OCI-LY3 (cell line): ENCODE data around the gene TCERG1L.
"Not testable (repeated sequence)": the region's sequence is repeated elsewhere in the genome, so short reads cannot be mapped to it uniquely, and the experiment has no call there.

Experiments used
- H2AFZ ChIP-seq: fragments of 200-600, 300-600 bp; shearing (Covaris generic); 2 replicates; pipeline ENCODE4 v1.6.0; 2014; ENCODE audit warnings: antibody characterized with exemption, low read depth, low read length
- H3K27ac ChIP-seq: fragments of 200-600, 300-600 bp; sonication (generic); 2 replicates; pipeline ENCODE4 v1.5.1; 2014; ENCODE audit warnings: mild to moderate bottlenecking, low read length, moderate library complexity, mixed read lengths
- H3K27me3 ChIP-seq: fragments of 200-600, 300-600 bp; sonication (generic); 2 replicates; pipeline ENCODE4 v1.6.1; 2014; ENCODE audit warnings: low read depth, low read length, mixed read lengths
- H3K36me3 ChIP-seq: fragments of 200-600, 300-600 bp; sonication (generic); replicated peaks from 2 replicates; pipeline ENCODE3; 2014; ENCODE audit warnings: low read depth, low read length, mixed read lengths
- H3K4me1 ChIP-seq: fragments of 300-600, 200-600 bp; sonication (generic); 2 replicates; pipeline ENCODE4 v1.6.1; 2014; ENCODE audit warnings: low read length, mixed read lengths
- H3K4me2 ChIP-seq: fragments of 200-600, 300-600 bp; sonication (generic); 2 replicates; pipeline ENCODE4 v1.6.1; 2014; ENCODE audit warnings: low read length, mixed read lengths
- H3K4me3 ChIP-seq: fragments of 300-600, 200-600 bp; sonication (generic); 2 replicates; pipeline ENCODE4 v1.5.1; 2014; ENCODE audit warnings: antibody characterized with exemption, mild to moderate bottlenecking, low read length, moderate library complexity
- H3K79me2 ChIP-seq: fragments of 300-600, 200-600 bp; shearing (Covaris generic); 2 replicates; pipeline ENCODE4 v1.6.1; 2014; ENCODE audit warnings: mild to moderate bottlenecking, low read length, mixed read lengths
- H3K9ac ChIP-seq: fragments of 300-600, 200-600 bp; shearing (Covaris generic); 2 replicates; pipeline ENCODE4 v1.6.0; 2014; ENCODE audit warnings: mild to moderate bottlenecking, low read length, moderate library complexity
- H3K9me3 ChIP-seq: fragments of 200-600, 300-600 bp; shearing (Covaris generic); 2 replicates; pipeline ENCODE4 v1.6.1; 2014; ENCODE audit warnings: low read length, mixed read lengths; ENCODE audit not compliant: insufficient read depth
- H4K20me1 ChIP-seq: fragments of 200-600, 300-600 bp; sonication (generic); 2 replicates; pipeline ENCODE4 v1.6.1; 2016; ENCODE audit warnings: low read length, mixed read lengths; ENCODE audit not compliant: insufficient read depth
- CTCF ChIP-seq: fragments of 200-600, 300-600 bp; sonication (generic); IDR thresholded peaks from 2 replicates; pipeline ENCODE4 v1.5.1; 2014; ENCODE audit warnings: antibody characterized with exemption, low read length, low read depth
- EZH2phosphoT487 ChIP-seq: fragments of 200-600 bp; shearing (Covaris generic); IDR thresholded peaks from 2 replicates; pipeline ENCODE4 v1.6.1; 2018; ENCODE audit warnings: antibody characterized with exemption, mixed run types, low read depth

TCERG1L gene

DNA sequence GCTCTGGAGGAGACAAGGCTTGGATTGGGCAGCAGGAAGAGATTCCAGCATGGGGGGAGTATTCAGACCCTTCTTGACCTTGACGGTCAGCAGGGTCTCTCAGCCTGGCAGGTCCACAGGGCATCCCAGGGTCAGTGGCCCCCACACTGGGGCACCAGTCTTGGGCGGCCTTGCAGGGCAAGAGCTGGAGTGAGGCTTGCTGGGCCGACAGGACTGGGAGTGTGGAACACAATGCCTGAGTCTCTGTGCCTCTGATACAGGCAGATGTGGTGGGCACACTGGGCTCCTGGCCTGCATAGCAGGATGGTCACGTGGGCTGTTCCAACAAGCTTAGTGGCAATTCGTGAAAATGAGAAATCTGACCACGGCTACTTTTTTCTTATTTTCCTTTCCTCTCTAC, 229.7 kb downstream of the TCERG1L start:
- H3K9me3 ChIP-seq, result no peaks in the 10 kb centered on the region
- no peak overlapping the region for H3K4me2 ChIP-seq
- H4K20me1 ChIP-seq, result no peaks in the 10 kb centered on the region
- H3K27me3 ChIP-seq, result no peaks in the 10 kb centered on the region
- no peak for TF ChIP-seq EZH2phosphoT487
- no peak for TF ChIP-seq CTCF
- H3K79me2 ChIP-seq, result no peaks in the 10 kb centered on the region
- no peak overlapping the region for H3K9ac ChIP-seq
- H3K27ac ChIP-seq, result no peak overlapping the region
- no peak overlapping the region for H3K4me3 ChIP-seq
- H2AFZ ChIP-seq, result no peak overlapping the region
- no peaks in the 10 kb centered on the region for H3K4me1 ChIP-seq
- H3K36me3 ChIP-seq, result no peaks in the 10 kb centered on the region

- no peaks in the 10 kb centered on the region for H3K9me3 ChIP-seq
These were observed 230.1 kb downstream of the TCERG1L start for GRCh38 chr10:131081376-131081775.

DNA sequence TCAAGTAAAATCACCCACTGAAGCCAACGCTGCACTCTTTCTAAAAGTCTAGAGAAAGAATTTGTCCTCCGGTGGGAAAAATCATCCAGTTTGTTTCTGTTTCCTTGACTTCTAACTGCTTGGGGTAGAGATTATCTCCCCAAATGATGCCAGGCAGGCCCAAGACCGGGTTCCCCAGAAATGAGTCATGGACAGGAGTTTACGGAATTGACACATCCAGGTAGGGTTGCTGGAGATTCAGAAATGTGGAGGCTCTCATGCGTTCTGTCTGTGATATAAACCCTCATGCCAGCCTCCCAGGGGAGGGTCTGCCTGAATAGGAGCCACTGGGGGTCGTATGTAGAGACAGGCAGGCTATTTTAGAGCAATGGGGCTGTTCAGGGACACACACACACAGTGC, 230.9 kb downstream of the TCERG1L start:
- Histone ChIP-seq H2AFZ (no peak overlapping the region), H3K9ac (no peak overlapping the region), H3K4me2 (no peak overlapping the region), H3K9me3 (no peaks in the 10 kb centered on the region), H3K4me3 (no peak overlapping the region), H3K36me3 (no peaks in the 10 kb centered on the region), H3K27ac (no peak overlapping the region), H4K20me1 (no peaks in the 10 kb centered on the region), H3K79me2 (no peaks in the 10 kb centered on the region), H3K4me1 (no peaks in the 10 kb centered on the region), H3K27me3 (no peaks in the 10 kb centered on the region)
- no peak for TF ChIP-seq CTCF
- no peak for TF ChIP-seq EZH2phosphoT487

More at GRCh38 chr10:131081376-131081775, 230.1 kb downstream of the TCERG1L start:
- H3K79me2 ChIP-seq, result no peaks in the 10 kb centered on the region
- H3K36me3 ChIP-seq, result no peaks in the 10 kb centered on the region
- no peaks in the 10 kb centered on the region for H4K20me1 ChIP-seq
- H3K27me3 ChIP-seq, result no peaks in the 10 kb centered on the region
- H3K27ac ChIP-seq, result no peak overlapping the region
- H3K4me2 ChIP-seq, result no peak overlapping the region
- no peak overlapping the region for H2AFZ ChIP-seq
- no peak overlapping the region for H3K4me3 ChIP-seq
- H3K4me1 ChIP-seq, result no peaks in the 10 kb centered on the region
- TF ChIP-seq EZH2phosphoT487, result no peak
- no peak overlapping the region for H3K9ac ChIP-seq

- Histone ChIP-seq H3K4me2 (no peak overlapping the region), H3K9me3 (no peaks in the 10 kb centered on the region), H3K27ac (no peak overlapping the region), H3K4me3 (no peak overlapping the region), H4K20me1 (no peaks in the 10 kb centered on the region), H3K4me1 (no peaks in the 10 kb centered on the region), H3K9ac (no peak overlapping the region), H3K27me3 (no peaks in the 10 kb centered on the region), H2AFZ (no peak overlapping the region), H3K36me3 (no peaks in the 10 kb centered on the region), H3K79me2 (no peaks in the 10 kb centered on the region)
- TF ChIP-seq EZH2phosphoT487 (no peak), CTCF (no peak)
These were observed 232.2 kb downstream of the TCERG1L start for GRCh38 chr10:131079314-131079713.

DNA sequence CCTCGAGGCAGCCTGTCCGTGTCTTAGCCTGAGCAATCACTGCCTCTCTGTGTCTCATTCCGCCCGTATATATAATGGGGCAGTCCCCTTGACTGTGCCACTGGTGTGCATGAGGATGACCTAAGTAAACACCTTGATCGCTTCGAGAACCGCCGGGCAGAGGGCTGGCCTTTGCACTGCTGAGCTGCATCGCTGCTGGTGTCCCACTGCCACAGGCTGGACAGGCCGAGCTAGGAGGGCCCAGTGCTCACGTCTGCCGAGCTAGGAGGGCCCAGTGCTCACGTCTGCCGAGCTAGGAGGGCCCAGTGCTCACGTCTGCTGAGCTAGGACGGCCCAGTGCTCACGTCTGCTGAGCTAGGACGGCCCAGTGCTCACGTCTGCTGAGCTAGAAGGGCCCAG, 232.6 kb downstream of the TCERG1L start:
- not testable (repeated sequence) for H3K4me2 ChIP-seq, H3K4me3 ChIP-seq, H3K4me1 ChIP-seq, H3K36me3 ChIP-seq, H2AFZ ChIP-seq, H3K27me3 ChIP-seq, H4K20me1 ChIP-seq, H3K9me3 ChIP-seq, H3K27ac ChIP-seq, H3K79me2 ChIP-seq, H3K9ac ChIP-seq
